G401.6 (cell line): Measurements from ENCODE around the gene MC4R.

ENCODE experiments used
- FAIRE-seq: peaks from 2 replicates; lab custom pipeline; 2012; peaks lifted over from hg19 to GRCh38; lab: Jason Lieb, UNC

MC4R gene

GRCh38 chr18:60327880-60328279 is 44.7 kb downstream of the MC4R start:
- FAIRE-seq = no peak

- FAIRE-seq = no peak
Observed at GRCh38 chr18:60322591-60322990, 50.0 kb downstream of the MC4R start.
